Ovary (tissue), 3 donors: Measurements from ENCODE around the gene RGS9.

Source experiments
- CTCF ChIP-seq, 3 donors: fragments of 450-650 bp in 2 of 3; fragments of 200-600 bp in 1 of 3; IDR thresholded peaks; one replicate each; pipeline versions ENCODE4 v1.5.1 to v1.8.0; 2016 to 2022; ENCODE audit warnings: antibody characterized with exemption in 3 of 3, mild to moderate bottlenecking in 1 of 3
- EP300 ChIP-seq: sonication (generic); formaldehyde crosslinking; IDR thresholded peaks from one replicate; pipeline ENCODE4 v1.6.1; 2017; ENCODE audit warnings: antibody characterized with exemption
- donor health status: DM: no; HTN: no; CAD: no.

DNA sequence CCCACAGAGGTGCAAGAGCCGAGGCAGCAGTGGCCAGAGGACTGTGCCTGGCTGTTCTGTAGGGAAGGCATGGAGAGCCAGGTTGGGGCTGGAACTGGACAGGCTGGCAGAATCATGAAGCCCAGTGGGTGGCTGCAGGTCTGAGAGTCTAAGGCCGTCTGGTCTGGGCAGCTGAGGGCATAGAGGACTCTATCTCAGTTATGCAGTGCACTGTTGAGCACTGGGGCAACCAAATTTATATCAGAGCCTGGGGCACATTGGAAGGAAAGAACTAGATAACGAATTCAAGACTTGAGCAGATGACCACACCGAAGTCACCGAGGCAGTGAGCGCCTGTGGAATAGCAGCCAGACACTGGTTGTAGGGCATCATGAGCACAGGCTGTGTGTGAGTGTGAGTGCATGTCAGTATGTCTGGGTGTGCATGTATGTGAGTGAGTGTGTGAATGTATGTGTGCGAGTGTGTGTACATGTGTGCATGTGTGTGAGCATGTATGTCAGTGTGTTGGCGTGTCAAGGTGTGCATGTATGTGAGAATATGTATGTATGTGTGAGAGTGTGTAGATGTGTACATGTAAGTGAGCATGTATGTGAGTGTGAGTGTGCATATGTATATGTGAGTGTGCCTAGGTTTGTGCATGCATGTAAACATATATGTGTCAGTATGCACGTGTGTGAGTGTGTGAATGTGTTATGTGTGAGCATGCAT lies 37.0 kb downstream of the RGS9 start:
- no peak for TF ChIP-seq CTCF (IDR thresholded peaks at IDR 0.05)
- TF ChIP-seq EP300 = no peak
